Measurements from ENCODE around the gene TMEM139. TPM values are rescaled to one million over a fixed set of nuclear protein-coding genes. Genes with fewer than 3 reads are reported as not detected.

TMEM139 gene
- total RNA-seq, 1 donor from 2014 or later = 0.20 TPM

- Histone ChIP-seq H3K9ac (ENCODE audit: low read length) (no peak overlapping the region), H3K9me3 (ENCODE audit: insufficient read depth, low read depth, low read length) (no peaks in the 10 kb centered on the region), H3K4me2 (ENCODE audit: low read length) (no peak overlapping the region), H3K79me2 (ENCODE audit: insufficient read depth, low read length) (peaks cover 11% of the 10 kb centered on the region), H3K4me1 (ENCODE audit: insufficient read depth, low read length) (peaks cover 3% of the 10 kb centered on the region), H4K20me1 (ENCODE audit: insufficient read depth, low read length) (peaks cover 37% of the 10 kb centered on the region), H2AFZ (ENCODE audit: low read depth, low read length) (no peak overlapping the region), H3K27ac (ENCODE audit: low read depth, low read length) (no peak overlapping the region), H3K4me3 (ENCODE audit: insufficient read depth, low read depth, low read length) (no peak overlapping the region), H3K27me3 (ENCODE audit: insufficient read depth, low read length) (no peaks in the 10 kb centered on the region), H3K36me3 (ENCODE audit: insufficient read depth, low read length) (peaks cover 78% of the 10 kb centered on the region)
- Mint-ChIP-seq H3K36me3 (ENCODE audit: low read depth, unreplicated experiment) (peaks cover 23% of the 10 kb centered on the region), H3K27ac (ENCODE audit: unreplicated experiment) (no peak overlapping the region), H3K27me3 (ENCODE audit: low read depth, unreplicated experiment) (no peaks in the 10 kb centered on the region), H3K4me1 (ENCODE audit: low read depth, unreplicated experiment) (no peaks in the 10 kb centered on the region), H3K9me3 (ENCODE audit: unreplicated experiment) (no peaks in the 10 kb centered on the region), H3K4me3 (ENCODE audit: unreplicated experiment) (no peak overlapping the region)
- TF ChIP-seq CTCF (IDR thresholded peaks at IDR 0.05; ENCODE audit: insufficient read depth, low read depth, low read length) (no peak), EZH2 (IDR thresholded peaks at IDR 0.05; ENCODE audit: insufficient read depth, low read length) (no peak)
- DNase-seq (ENCODE audit: low read depth) (peak; percentile 49), FAIRE-seq (no peak)
These were observed 16.5 kb downstream of the TMEM139 start for GRCh38 chr7:143300959-143301935.

- Mint-ChIP-seq H3K27me3 (ENCODE audit: low read depth, unreplicated experiment) (no peaks in the 10 kb centered on the region), H3K4me3 (ENCODE audit: unreplicated experiment) (no peak overlapping the region), H3K9me3 (ENCODE audit: unreplicated experiment) (no peaks in the 10 kb centered on the region), H3K36me3 (ENCODE audit: low read depth, unreplicated experiment) (peaks cover 23% of the 10 kb centered on the region), H3K4me1 (ENCODE audit: low read depth, unreplicated experiment) (no peaks in the 10 kb centered on the region), H3K27ac (ENCODE audit: unreplicated experiment) (no peak overlapping the region)
- no peaks in the 10 kb centered on the region for H3K9me3 ChIP-seq (ENCODE audit: insufficient read depth, low read depth, low read length)
- TF ChIP-seq CTCF (IDR thresholded peaks at IDR 0.05; ENCODE audit: insufficient read depth, low read depth, low read length) (no peak), EZH2 (IDR thresholded peaks at IDR 0.05; ENCODE audit: insufficient read depth, low read length) (no peak)
- no peak overlapping the region for H2AFZ ChIP-seq (ENCODE audit: low read depth, low read length)
- no peaks in the 10 kb centered on the region for H3K4me1 ChIP-seq (ENCODE audit: insufficient read depth, low read length)
- H3K4me2 ChIP-seq (ENCODE audit: low read length) = no peak overlapping the region
- H3K79me2 ChIP-seq (ENCODE audit: insufficient read depth, low read length) = peaks cover 4% of the 10 kb centered on the region
- DNase-seq (ENCODE audit: low read depth) (no peak), FAIRE-seq (no peak)
- no peak overlapping the region for H3K4me3 ChIP-seq (ENCODE audit: insufficient read depth, low read depth, low read length)
- H4K20me1 ChIP-seq (ENCODE audit: insufficient read depth, low read length) = peaks cover 48% of the 10 kb centered on the region
- H3K36me3 ChIP-seq (ENCODE audit: insufficient read depth, low read length) = peaks cover 76% of the 10 kb centered on the region
- no peak overlapping the region for H3K9ac ChIP-seq (ENCODE audit: low read length)
- no peaks in the 10 kb centered on the region for H3K27me3 ChIP-seq (ENCODE audit: insufficient read depth, low read length)
- no peak overlapping the region for H3K27ac ChIP-seq (ENCODE audit: low read depth, low read length)
These were observed 19.0 kb downstream of the TMEM139 start for GRCh38 chr7:143303733-143304132.

- H3K27me3 Mint-ChIP-seq (ENCODE audit: low read depth, unreplicated experiment) = no peaks in the 10 kb centered on the region
These were observed 20.2 kb downstream of the TMEM139 start for GRCh38 chr7:143304938-143305337.

More at GRCh38 chr7:143304938-143305337, 20.2 kb downstream of the TMEM139 start:
- no peak overlapping the region for H3K9ac ChIP-seq (ENCODE audit: low read length)
- no peaks in the 10 kb centered on the region for H3K9me3 ChIP-seq (ENCODE audit: insufficient read depth, low read depth, low read length)
- no peaks in the 10 kb centered on the region for H3K4me1 Mint-ChIP-seq (ENCODE audit: low read depth, unreplicated experiment)
- TF ChIP-seq CTCF (IDR thresholded peaks at IDR 0.05; ENCODE audit: insufficient read depth, low read depth, low read length) = no peak
- TF ChIP-seq EZH2 (IDR thresholded peaks at IDR 0.05; ENCODE audit: insufficient read depth, low read length) = no peak
- peaks cover 40% of the 10 kb centered on the region for H4K20me1 ChIP-seq (ENCODE audit: insufficient read depth, low read length)
- no peak overlapping the region for H3K27ac Mint-ChIP-seq (ENCODE audit: unreplicated experiment)
- H3K36me3 ChIP-seq (ENCODE audit: insufficient read depth, low read length) = peaks cover 72% of the 10 kb centered on the region
- H3K4me3 ChIP-seq (ENCODE audit: insufficient read depth, low read depth, low read length) = no peak overlapping the region
- no peak overlapping the region for H3K27ac ChIP-seq (ENCODE audit: low read depth, low read length)
- FAIRE-seq = no peak
- H3K27me3 ChIP-seq (ENCODE audit: insufficient read depth, low read length) = no peaks in the 10 kb centered on the region
- H3K4me3 Mint-ChIP-seq (ENCODE audit: unreplicated experiment) = no peak overlapping the region
- H3K9me3 Mint-ChIP-seq (ENCODE audit: unreplicated experiment) = no peaks in the 10 kb centered on the region
- DNase-seq (ENCODE audit: low read depth) = no peak
- no peak overlapping the region for H2AFZ ChIP-seq (ENCODE audit: low read depth, low read length)
- no peak overlapping the region for H3K4me2 ChIP-seq (ENCODE audit: low read length)
- peaks cover 2% of the 10 kb centered on the region for H3K79me2 ChIP-seq (ENCODE audit: insufficient read depth, low read length)
- H3K4me1 ChIP-seq (ENCODE audit: insufficient read depth, low read length) = no peaks in the 10 kb centered on the region
- H3K36me3 Mint-ChIP-seq (ENCODE audit: low read depth, unreplicated experiment) = peaks cover 25% of the 10 kb centered on the region

All from astrocyte (in vitro differentiated cells and primary cell).